Effector memory CD8-positive, alpha-beta T cell (primary cell): ENCODE results near the gene UBTD2.

Experiments used
- ATAC-seq: fragments of 150-1000 bp; cut with Tn5 transposase; replicated peaks from 2 replicates; pipeline ENCODE4 v1.10.0; 2021; ENCODE audit warnings: mild to moderate bottlenecking, moderate library complexity
- DNase-seq, 3 experiments: peaks; one replicate each; pipeline ENCODE4 v3.0.0; 2021
- H3K27ac Mint-ChIP-seq, 2 donors: one replicate each; pipeline ENCODE4 v1.8.0; 2022; ENCODE audit warnings: mild to moderate bottlenecking in 2 of 2, mixed read lengths in 2 of 2, moderate library complexity in 2 of 2
- H3K27me3 Mint-ChIP-seq, 2 donors: one replicate each; pipeline ENCODE4 v1.8.0; 2022; ENCODE audit warnings: mixed read lengths in 2 of 2
- H3K36me3 Mint-ChIP-seq: one replicate; pipeline ENCODE4 v1.8.0; 2022; ENCODE audit warnings: mild to moderate bottlenecking, moderate library complexity, mixed read lengths; ENCODE audit not compliant: insufficient read depth
- H3K4me1 Mint-ChIP-seq, 2 donors: one replicate each; pipeline ENCODE4 v1.8.0; 2022; ENCODE audit warnings: low read depth in 2 of 2, mixed read lengths in 2 of 2
- H3K4me3 Mint-ChIP-seq, 2 donors: one replicate each; pipeline ENCODE4 v1.8.0; 2022; ENCODE audit warnings: mild to moderate bottlenecking in 2 of 2, mixed read lengths in 2 of 2, moderate library complexity in 2 of 2
- H3K9me3 Mint-ChIP-seq, 2 donors: one replicate each; pipeline ENCODE4 v1.8.0; 2022; ENCODE audit warnings: mixed read lengths in 2 of 2

UBTD2 gene

GRCh38 chr5:172162323-172162986 lies 121.1 kb downstream of the UBTD2 start:
- Mint-ChIP-seq H3K27me3 (no peaks in the 10 kb centered on the region), H3K4me3 (peak overlapping the region; percentile 53 to 56), H3K4me1 (peaks cover 63% of the 10 kb centered on the region in 2 donors), H3K36me3 (peaks cover 49% of the 10 kb centered on the region), H3K9me3 (no peaks in the 10 kb centered on the region), H3K27ac (peak overlapping the region; percentile 56 to 91)
- ATAC-seq (no peak), DNase-seq (no peak)

GRCh38 chr5:172160506-172160905 lies 123.1 kb downstream of the UBTD2 start:
- ATAC-seq (no peak), DNase-seq (no peak)
- Mint-ChIP-seq H3K27me3 (no peaks in the 10 kb centered on the region), H3K4me1 (peaks cover 65% of the 10 kb centered on the region in 2 donors), H3K27ac (peak overlapping the region; percentile 56 to 67), H3K4me3 (peak overlapping the region; percentile 44 to 63), H3K9me3 (no peaks in the 10 kb centered on the region), H3K36me3 (peaks cover 50% of the 10 kb centered on the region)
